CD14-positive monocyte (primary cell): ENCODE results near the gene COA5. TPM values are rescaled to one million over a fixed set of nuclear protein-coding genes. Genes with fewer than 3 reads are reported as not detected.

Experiments
- DNase-seq, 3 donors: peaks; one replicate each; pipeline ENCODE4 v3.0.0-alpha.2; 2011 to 2022
- H2AFZ ChIP-seq: 2 replicates; pipeline ENCODE4 v1.6.0; 2012; ENCODE audit warnings: mild to moderate bottlenecking, low read depth, low read length, inconsistent platforms; ENCODE audit not compliant: insufficient read depth, poor library complexity, severe bottlenecking
- H3K27ac ChIP-seq, 2 donors: 1 replicate in 1 of 2; 2 replicates in 1 of 2; pipeline ENCODE4 v1.5.1; 2012 to 2013; ENCODE audit warnings: low read length in 2 of 2, control low read depth in 1 of 2, inconsistent platforms in 1 of 2, low read depth in 1 of 2, mild to moderate bottlenecking in 1 of 2
- H3K27me3 ChIP-seq, 2 donors: one replicate each; pipeline versions ENCODE4 v1.6.0 to v1.6.1; 2011 to 2013; ENCODE audit warnings: low read length in 2 of 2; ENCODE audit not compliant: control insufficient read depth in 2 of 2, insufficient read depth in 2 of 2
- H3K36me3 ChIP-seq, 2 donors: replicated peaks in 1 of 2; 1 replicate in 1 of 2; 2 replicates in 1 of 2; pipeline versions ENCODE4 v1.5.1 to v1.6.1; 2012 to 2013; ENCODE audit warnings: low read length in 2 of 2, control low read depth in 1 of 2, inconsistent platforms in 1 of 2, mild to moderate bottlenecking in 1 of 2; ENCODE audit not compliant: insufficient read depth in 2 of 2, control insufficient read depth in 1 of 2
- H3K4me1 ChIP-seq, 2 donors: 1 replicate in 1 of 2; 2 replicates in 1 of 2; pipeline versions ENCODE4 v1.5.1 to v1.6.1; 2012 to 2013; ENCODE audit warnings: low read length in 2 of 2, control low read depth in 1 of 2, inconsistent platforms in 1 of 2, mild to moderate bottlenecking in 1 of 2, moderate library complexity in 1 of 2; ENCODE audit not compliant: insufficient read depth in 2 of 2, control insufficient read depth in 1 of 2
- H3K4me2 ChIP-seq: replicated peaks from 2 replicates; pipeline ENCODE3; 2012; ENCODE audit warnings: low read length, moderate library complexity, mild to moderate bottlenecking; ENCODE audit not compliant: poor library complexity, severe bottlenecking; ENCODE audit errors: extremely low read depth
- H3K4me3 ChIP-seq, 3 experiments: fragments of 200-600 bp in 1 of 3; sonication (generic) in 1 of 3; replicated peaks in 1 of 3; 1 replicate in 2 of 3; 2 replicates in 1 of 3; pipeline ENCODE4 v1.5.1; 2011 to 2013; ENCODE audit warnings: low read length in 3 of 3, mild to moderate bottlenecking in 3 of 3, control low read depth in 2 of 3, low read depth in 2 of 3, inconsistent platforms in 1 of 3, moderate library complexity in 1 of 3
- H3K79me2 ChIP-seq: 2 replicates; pipeline ENCODE4 v1.6.0; 2012; ENCODE audit warnings: mild to moderate bottlenecking, control low read depth, inconsistent platforms, low read length, moderate library complexity; ENCODE audit not compliant: insufficient read depth
- H3K9ac ChIP-seq: 2 replicates; pipeline ENCODE4 v1.6.0; 2017; ENCODE audit warnings: low read length, mild to moderate bottlenecking; ENCODE audit not compliant: insufficient read depth, poor library complexity, severe bottlenecking
- H3K9me3 ChIP-seq, 2 donors: replicated peaks in 1 of 2; 1 replicate in 1 of 2; 2 replicates in 1 of 2; pipeline versions ENCODE4 v1.5.1 to v1.6.1; 2012 to 2013; ENCODE audit warnings: low read length in 2 of 2, control low read depth in 1 of 2; ENCODE audit not compliant: control insufficient read depth in 1 of 2, insufficient read depth in 1 of 2
- H4K20me1 ChIP-seq: 2 replicates; pipeline ENCODE4 v1.6.0; 2012; ENCODE audit warnings: mild to moderate bottlenecking, low read length, control low read depth, moderate library complexity; ENCODE audit not compliant: insufficient read depth
- H3K27ac Mint-ChIP-seq, 7 donors: one replicate each; pipeline ENCODE4 v1.8.0; 2020; ENCODE audit warnings: mild to moderate bottlenecking in 7 of 7, mixed read lengths in 7 of 7, moderate library complexity in 6 of 7, inconsistent platforms in 2 of 7
- H3K27me3 Mint-ChIP-seq, 3 donors: one replicate each; pipeline ENCODE4 v1.8.0; 2021 to 2022; ENCODE audit warnings: low read depth in 3 of 3, mild to moderate bottlenecking in 3 of 3, mixed read lengths in 3 of 3, moderate library complexity in 3 of 3, inconsistent platforms in 1 of 3
- H3K36me3 Mint-ChIP-seq, 2 donors: one replicate each; pipeline ENCODE4 v1.8.0; 2020; ENCODE audit warnings: mixed read lengths in 2 of 2, inconsistent platforms in 1 of 2, mild to moderate bottlenecking in 1 of 2
- H3K4me1 Mint-ChIP-seq: one replicate; pipeline ENCODE4 v1.8.0; 2020; ENCODE audit warnings: mild to moderate bottlenecking, mixed read lengths
- H3K4me3 Mint-ChIP-seq, 2 donors: one replicate each; pipeline ENCODE4 v1.8.0; 2020; ENCODE audit warnings: mild to moderate bottlenecking in 2 of 2, mixed read lengths in 2 of 2, moderate library complexity in 1 of 2
- H3K9me3 Mint-ChIP-seq, 7 donors: one replicate each; pipeline ENCODE4 v1.8.0; 2020 to 2022; ENCODE audit warnings: mixed read lengths in 7 of 7, mild to moderate bottlenecking in 6 of 7, moderate library complexity in 6 of 7, inconsistent platforms in 2 of 7
- WGBS: methylation state at CpG from one replicate; pipeline ENCODE4 v1.1.5; 2013; ENCODE audit warnings: missing lambda C conversion rate; ENCODE audit not compliant: insufficient coverage; 5-methylcytosine and 5-hydroxymethylcytosine counted together
- intact Hi-C, 2 donors: fragments of 100-400 bp; cut with micrococcal nuclease; formaldehyde crosslinking; loops; one replicate each; pipeline versions ENCODE4 v1.15.0 to v1.15.1; 2023
- polyA plus RNA-seq, 3 donors: library from polyadenylated mRNA; depleted of rRNA in 1 of 3; unstranded in 2 of 3; stranded (reverse) in 1 of 3; fragments of 300-500 nt in 2 of 3; fragments of >200 nt in 1 of 3; fragmentation: Illumina TruSeq in 2 of 3; gene quantifications; 1 replicate in 2 of 3; 2 replicates in 1 of 3; pipeline ENCODE4 v1.2.3, GENCODE V29; 2012 to 2021
- TF ChIP-seq, protein P1 (sequence below): fragments of 200-600 bp; IDR thresholded peaks from one replicate; pipeline ENCODE4 v1.8.0; 2022; ENCODE audit warnings: antibody characterized with exemption, mild to moderate bottlenecking

Gene COA5
- polyA plus RNA-seq, 3 donors, result 27.3 to 42.9 (median 39.0) TPM

GRCh38 chr2:98565941-98566340 lies 42.4 kb downstream of the COA5 start:
- no peak overlapping the region for H3K27ac ChIP-seq
- peaks cover 83 to 94% of the 10 kb centered on the region in 2 donors for H3K36me3 Mint-ChIP-seq
- H3K27me3 ChIP-seq, result no peaks in the 10 kb centered on the region
- H3K4me3 ChIP-seq, result no peak overlapping the region
- intact Hi-C loops, result no loop called here
- H2AFZ ChIP-seq, result no peak overlapping the region
- H3K36me3 ChIP-seq, result peaks cover 97 to 100% of the 10 kb centered on the region in 2 donors
- peaks cover 39% of the 10 kb centered on the region for H4K20me1 ChIP-seq
- TF ChIP-seq, protein P1, sequence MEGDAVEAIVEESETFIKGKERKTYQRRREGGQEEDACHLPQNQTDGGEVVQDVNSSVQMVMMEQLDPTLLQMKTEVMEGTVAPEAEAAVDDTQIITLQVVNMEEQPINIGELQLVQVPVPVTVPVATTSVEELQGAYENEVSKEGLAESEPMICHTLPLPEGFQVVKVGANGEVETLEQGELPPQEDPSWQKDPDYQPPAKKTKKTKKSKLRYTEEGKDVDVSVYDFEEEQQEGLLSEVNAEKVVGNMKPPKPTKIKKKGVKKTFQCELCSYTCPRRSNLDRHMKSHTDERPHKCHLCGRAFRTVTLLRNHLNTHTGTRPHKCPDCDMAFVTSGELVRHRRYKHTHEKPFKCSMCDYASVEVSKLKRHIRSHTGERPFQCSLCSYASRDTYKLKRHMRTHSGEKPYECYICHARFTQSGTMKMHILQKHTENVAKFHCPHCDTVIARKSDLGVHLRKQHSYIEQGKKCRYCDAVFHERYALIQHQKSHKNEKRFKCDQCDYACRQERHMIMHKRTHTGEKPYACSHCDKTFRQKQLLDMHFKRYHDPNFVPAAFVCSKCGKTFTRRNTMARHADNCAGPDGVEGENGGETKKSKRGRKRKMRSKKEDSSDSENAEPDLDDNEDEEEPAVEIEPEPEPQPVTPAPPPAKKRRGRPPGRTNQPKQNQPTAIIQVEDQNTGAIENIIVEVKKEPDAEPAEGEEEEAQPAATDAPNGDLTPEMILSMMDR, result no peak
- no peak for DNase-seq
- no peak overlapping the region for H3K9ac ChIP-seq
- no peak overlapping the region for H3K4me2 ChIP-seq
- H3K27me3 Mint-ChIP-seq, result no peaks in the 10 kb centered on the region
- H3K4me1 ChIP-seq, result no peaks in the 10 kb centered on the region
- over 99% methylated on average over 15 of the region's 19 CpGs for WGBS
- H3K4me1 Mint-ChIP-seq, result peaks cover 14% of the 10 kb centered on the region
- peak overlapping the region in 1 of 7 donors; percentile 72 for H3K27ac Mint-ChIP-seq
- no peak overlapping the region for H3K4me3 Mint-ChIP-seq
- H3K9me3 Mint-ChIP-seq, result no peaks in the 10 kb centered on the region
- no peaks in the 10 kb centered on the region for H3K79me2 ChIP-seq
- H3K9me3 ChIP-seq, result no peaks in the 10 kb centered on the region

DNA sequence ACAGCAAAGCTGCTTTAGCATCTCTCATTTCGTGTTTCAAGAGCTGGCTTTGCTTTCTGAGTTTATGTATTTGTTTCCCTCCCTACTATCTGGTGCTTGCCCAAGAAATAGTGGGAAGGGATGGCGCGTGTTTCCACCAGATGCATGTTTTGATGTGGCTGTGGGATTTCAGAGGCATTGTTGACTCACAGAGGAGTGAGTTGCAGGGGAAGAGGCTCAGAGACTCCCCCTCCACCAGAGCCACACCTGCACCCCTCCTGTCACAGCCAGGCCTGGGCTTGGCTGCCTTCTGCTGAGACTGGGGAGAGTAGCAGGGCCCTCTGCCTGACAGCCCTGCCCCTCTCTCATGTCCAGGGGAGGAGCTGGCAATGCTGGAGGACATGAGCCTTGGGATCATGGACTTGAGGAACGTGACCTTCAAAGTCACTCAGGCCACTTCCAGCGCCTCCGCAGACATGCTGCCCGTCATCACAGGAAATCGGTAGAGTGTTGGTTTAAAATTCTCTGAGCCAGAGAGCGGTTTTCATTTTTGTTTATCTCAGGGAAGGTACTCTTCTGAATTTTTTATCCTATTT lies 42.9 kb downstream of the COA5 start:
- peaks cover 83 to 94% of the 10 kb centered on the region in 2 donors for H3K36me3 Mint-ChIP-seq
- peaks cover 42% of the 10 kb centered on the region for H4K20me1 ChIP-seq
- no peaks in the 10 kb centered on the region for H3K9me3 Mint-ChIP-seq
- H3K36me3 ChIP-seq, result peaks cover 97 to 100% of the 10 kb centered on the region in 2 donors
- H3K27me3 Mint-ChIP-seq, result no peaks in the 10 kb centered on the region
- 100% methylated on average over 5 of the region's 9 CpGs for WGBS
- DNase-seq, result no peak
- TF ChIP-seq, protein P1, result no peak
- no peak overlapping the region for H3K27ac ChIP-seq
- H3K4me2 ChIP-seq, result no peak overlapping the region
- intact Hi-C loops, result no loop called here
- peaks cover 14% of the 10 kb centered on the region for H3K4me1 Mint-ChIP-seq
- H3K9ac ChIP-seq, result no peak overlapping the region
- no peak overlapping the region for H2AFZ ChIP-seq
- no peak overlapping the region for H3K4me3 Mint-ChIP-seq
- no peaks in the 10 kb centered on the region for H3K9me3 ChIP-seq
- no peaks in the 10 kb centered on the region for H3K4me1 ChIP-seq
- no peak overlapping the region for H3K4me3 ChIP-seq
- H3K27me3 ChIP-seq, result no peaks in the 10 kb centered on the region
- H3K79me2 ChIP-seq, result no peaks in the 10 kb centered on the region
- peak overlapping the region in 1 of 7 donors; percentile 72 for H3K27ac Mint-ChIP-seq
